Psoas muscle (tissue), 8 donors: Measurements from ENCODE around the gene DDIT3. TPM values are rescaled to one million over a fixed set of nuclear protein-coding genes. Genes with fewer than 3 reads are reported as not detected.
"Not testable (repeated sequence)": the region's sequence is repeated elsewhere in the genome, so short reads cannot be mapped to it uniquely, and the experiment has no call there.

ENCODE experiments used
- ATAC-seq, 4 donors: fragments of 200-7000 bp; cut with Tn5 transposase; one replicate each; pipeline ENCODE4 v1.9.1; 2020; ENCODE audit warnings: moderate library complexity in 3 of 4, mild to moderate bottlenecking in 2 of 4
- DNase-seq, 2 donors: peaks; one replicate each; pipeline ENCODE4 v3.0.0-alpha.2; 2020
- H3K27ac ChIP-seq: fragments of 200-600 bp; one replicate; pipeline ENCODE4 v1.8.0; 2022
- H3K27me3 ChIP-seq, 3 donors: fragments of 200-600 bp in 1 of 3; one replicate each; pipeline versions ENCODE4 v1.6.1 to v1.8.0; 2013 to 2022; ENCODE audit warnings: low read length in 2 of 3, mild to moderate bottlenecking in 2 of 3, moderate library complexity in 1 of 3; ENCODE audit not compliant: insufficient read depth in 3 of 3
- H3K36me3 ChIP-seq, 2 donors: fragments of 200-600 bp in 1 of 2; one replicate each; pipeline versions ENCODE4 v1.6.1 to v1.8.0; 2013 to 2022; ENCODE audit warnings: low read depth in 1 of 2, mild to moderate bottlenecking in 1 of 2, moderate library complexity in 1 of 2; ENCODE audit not compliant: insufficient read depth in 1 of 2
- H3K4me1 ChIP-seq: fragments of 200-600 bp; one replicate; pipeline ENCODE4 v1.8.0; 2022
- H3K4me3 ChIP-seq: fragments of 200-600 bp; one replicate; pipeline ENCODE4 v1.8.0; 2022; ENCODE audit warnings: mild to moderate bottlenecking
- H3K9me3 ChIP-seq: fragments of 200-600 bp; one replicate; pipeline ENCODE4 v1.8.0; 2022
- WGBS, 3 donors: extraction: QIAGEN DNeasy Blood & Tissue Kit; methylation state at CpG; one replicate each; pipeline versions ENCODE4 v1.1.6 to v1.1.7; 2013; 5-methylcytosine and 5-hydroxymethylcytosine counted together
- intact Hi-C, 2 donors: fragments of 100-400 bp; cut with DNase I; formaldehyde crosslinking; loops; one replicate each; pipeline versions ENCODE4 v1.11.0 to v1.14.2; 2022
- polyA plus RNA-seq, 3 donors: library from polyadenylated mRNA; stranded (reverse); fragments of 200-250 nt; gene quantifications; one replicate each; pipeline ENCODE4 v1.2.3, GENCODE V29; 2013
- total RNA-seq, 4 donors: library from RNA; stranded (reverse); fragmentation: NEBNext Ultra II Directional in 2 of 4; extraction: Animal tissue kit (Norgen Biotek cat#: 25700) in 2 of 4; gene quantifications; one replicate each; pipeline versions ENCODE4 v1.2.1 to v1.2.4, GENCODE V29; 2021 to 2023
- TF ChIP-seq, protein P1 (sequence below): fragments of 200-600 bp; IDR thresholded peaks from one replicate; pipeline ENCODE4 v1.8.0; 2022; ENCODE audit warnings: antibody characterized with exemption
- donor health status: healthy with polysubstance abuse.
- donor health status: DM: no; HTN: no; CAD: no; lungs with moderate emphysema.
- donor health status: Bipolar disorder and iron deficiency.
- donor health status: healthy.
- donor health status: DM: yes; HTN: yes; CAD: no.
- donor health status: DM: no; HTN: no; CAD: no.
- donor health status: DM: no; HTN: no; CAD: no.
- donor health status: DM: yes; HTN: yes; CAD: no.

DDIT3 gene
- total and polyA plus RNA-seq, 7 donors, result 11.1 to 224 (median 59.5) TPM

DNA sequence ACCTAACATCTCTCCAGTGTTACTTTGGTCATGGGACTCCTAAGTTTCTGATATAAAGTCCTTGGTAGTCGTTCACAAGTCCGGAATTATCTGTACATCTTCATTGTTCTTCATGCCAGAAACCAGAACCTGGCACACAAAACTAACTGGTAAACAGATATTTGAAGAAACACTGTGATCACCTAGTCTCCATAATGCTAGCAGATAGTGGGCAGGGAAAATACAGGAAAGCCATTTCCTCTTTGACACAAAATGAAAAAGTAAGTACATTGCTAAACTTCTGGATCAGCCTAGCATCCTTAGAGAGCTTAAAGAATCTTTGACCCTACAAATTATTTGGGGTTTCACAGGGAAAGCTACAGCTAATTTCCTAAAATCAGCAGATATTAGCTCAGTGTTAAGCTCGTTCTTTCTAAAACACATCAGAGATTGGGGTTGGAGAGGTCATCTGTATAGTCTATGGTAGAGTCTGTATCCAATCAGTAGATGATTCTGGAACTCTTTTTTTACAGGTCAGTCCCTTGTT, 4.8 kb downstream of the DDIT3 start:
- DNase-seq, result no peak
- Histone ChIP-seq H3K27ac (peak overlapping the region; percentile 46), H3K36me3 (peaks cover 15 to 77% of the 10 kb centered on the region in 2 donors), H3K4me3 (no peak overlapping the region), H3K4me1 (peaks cover 25% of the 10 kb centered on the region), H3K9me3 (no peaks in the 10 kb centered on the region), H3K27me3 (no peaks in the 10 kb centered on the region)
- ATAC-seq, result no peak
- intact Hi-C loops, result no loop called here
- TF ChIP-seq, protein P1, sequence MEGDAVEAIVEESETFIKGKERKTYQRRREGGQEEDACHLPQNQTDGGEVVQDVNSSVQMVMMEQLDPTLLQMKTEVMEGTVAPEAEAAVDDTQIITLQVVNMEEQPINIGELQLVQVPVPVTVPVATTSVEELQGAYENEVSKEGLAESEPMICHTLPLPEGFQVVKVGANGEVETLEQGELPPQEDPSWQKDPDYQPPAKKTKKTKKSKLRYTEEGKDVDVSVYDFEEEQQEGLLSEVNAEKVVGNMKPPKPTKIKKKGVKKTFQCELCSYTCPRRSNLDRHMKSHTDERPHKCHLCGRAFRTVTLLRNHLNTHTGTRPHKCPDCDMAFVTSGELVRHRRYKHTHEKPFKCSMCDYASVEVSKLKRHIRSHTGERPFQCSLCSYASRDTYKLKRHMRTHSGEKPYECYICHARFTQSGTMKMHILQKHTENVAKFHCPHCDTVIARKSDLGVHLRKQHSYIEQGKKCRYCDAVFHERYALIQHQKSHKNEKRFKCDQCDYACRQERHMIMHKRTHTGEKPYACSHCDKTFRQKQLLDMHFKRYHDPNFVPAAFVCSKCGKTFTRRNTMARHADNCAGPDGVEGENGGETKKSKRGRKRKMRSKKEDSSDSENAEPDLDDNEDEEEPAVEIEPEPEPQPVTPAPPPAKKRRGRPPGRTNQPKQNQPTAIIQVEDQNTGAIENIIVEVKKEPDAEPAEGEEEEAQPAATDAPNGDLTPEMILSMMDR, result no peak
- 58 to 77% (median 68%) methylated on average over 3 of the region's 3 CpGs for WGBS, 3 donors

DNA sequence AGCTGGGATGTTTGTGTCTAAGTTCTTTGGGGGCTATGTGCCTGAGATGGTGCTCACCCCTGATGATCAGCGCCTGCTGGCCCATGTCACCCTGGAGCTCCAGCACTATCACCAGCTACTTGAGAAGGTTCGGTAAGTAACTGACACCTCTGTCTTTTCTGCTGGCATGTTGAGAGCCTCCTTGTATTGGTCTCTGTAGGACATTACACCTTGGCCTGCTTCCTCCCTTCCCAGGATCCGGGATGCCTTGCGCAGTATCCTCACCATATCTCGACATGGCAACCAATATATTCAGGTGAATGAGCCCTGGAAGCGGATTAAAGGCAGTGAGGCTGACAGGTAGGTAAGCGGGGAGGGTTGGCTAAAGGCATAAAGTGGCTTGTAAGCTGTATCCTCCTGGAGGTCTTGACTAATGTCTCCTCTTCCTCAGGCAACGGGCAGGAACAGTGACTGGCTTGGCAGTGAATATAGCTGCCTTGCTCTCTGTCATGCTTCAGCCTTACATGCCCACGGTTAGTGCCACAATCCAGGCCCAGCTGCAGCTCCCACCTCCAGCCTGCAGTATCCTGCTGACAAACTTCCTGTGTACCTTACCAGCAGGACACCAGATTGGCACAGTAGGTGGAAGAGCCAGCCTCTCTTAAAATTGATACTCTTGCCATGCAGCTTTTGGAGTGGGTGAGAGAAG, 5.5 kb downstream of the DDIT3 start:
- WGBS, 3 donors, result 74 to 86% (median 74%) methylated on average over 9 of the region's 9 CpGs
- TF ChIP-seq, protein P1, result no peak
- intact Hi-C loops, result no loop called here
- DNase-seq (no peak), ATAC-seq (no peak)
- Histone ChIP-seq H3K9me3 (no peaks in the 10 kb centered on the region), H3K27ac (peak overlapping the region; percentile 46), H3K4me3 (no peak overlapping the region), H3K36me3 (peaks cover 16 to 83% of the 10 kb centered on the region in 2 donors), H3K27me3 (no peaks in the 10 kb centered on the region), H3K4me1 (peaks cover 25% of the 10 kb centered on the region)

DNA sequence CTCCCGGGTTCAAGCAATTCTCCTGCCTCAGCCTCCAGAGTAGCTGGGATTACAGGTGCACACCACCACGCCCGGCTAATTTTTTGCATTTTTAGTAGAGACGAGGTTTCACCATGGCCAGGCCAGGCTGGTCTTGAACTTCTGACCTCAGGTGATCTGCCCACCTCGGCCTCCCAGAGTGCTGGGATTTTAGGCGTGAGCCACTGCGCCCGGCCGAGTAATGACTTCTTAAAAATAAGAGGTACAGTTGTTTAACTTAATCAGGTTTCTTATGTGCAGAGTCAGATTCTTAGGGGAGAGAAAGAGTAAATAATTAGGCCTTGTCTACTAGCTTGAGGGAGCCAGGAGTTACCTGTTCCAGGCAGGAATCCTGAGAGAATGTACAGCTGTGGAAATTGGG, 6.1 kb downstream of the DDIT3 start:
- H3K4me3 ChIP-seq, H3K27me3 ChIP-seq, DNase-seq, ATAC-seq, H3K9me3 ChIP-seq, intact Hi-C loops: not testable (repeated sequence)
- Histone ChIP-seq H3K4me1 (peaks cover 23% of the 10 kb centered on the region), H3K36me3 (peaks cover 18 to 89% of the 10 kb centered on the region in 2 donors), H3K27ac (peak overlapping the region; percentile 46)
- 90 to 92% (median 91%) methylated on average over 8 to 9 of the region's 9 CpGs for WGBS, 3 donors

DNA sequence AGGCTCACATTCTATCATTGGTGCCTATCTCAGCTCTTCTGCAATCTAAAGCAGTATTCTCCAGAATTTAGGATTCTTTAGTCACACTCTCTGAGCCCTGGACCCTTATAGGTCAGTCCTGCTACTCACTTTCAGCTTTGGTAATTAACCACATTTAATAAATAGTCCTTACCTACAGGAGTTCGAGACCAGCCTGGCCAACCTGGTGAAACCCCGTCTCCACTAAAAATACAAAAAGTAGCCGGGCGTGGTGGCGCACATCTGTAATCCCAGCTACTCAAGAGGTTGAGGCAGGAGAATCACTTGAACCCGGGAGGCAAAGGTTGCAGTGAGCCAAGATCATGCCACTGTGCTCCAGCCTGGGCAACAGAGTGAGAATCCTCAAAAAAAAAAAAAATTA, 6.6 kb downstream of the DDIT3 start:
- H3K27me3 ChIP-seq, H3K4me3 ChIP-seq, DNase-seq, intact Hi-C loops, ATAC-seq, H3K27ac ChIP-seq, H3K9me3 ChIP-seq: not testable (repeated sequence)
- Histone ChIP-seq H3K4me1 (peaks cover 18% of the 10 kb centered on the region), H3K36me3 (peaks cover 18 to 94% of the 10 kb centered on the region in 2 donors)
- WGBS, 3 donors, result 92 to 96% (median 95%) methylated on average over 6 of the region's 6 CpGs

DNA sequence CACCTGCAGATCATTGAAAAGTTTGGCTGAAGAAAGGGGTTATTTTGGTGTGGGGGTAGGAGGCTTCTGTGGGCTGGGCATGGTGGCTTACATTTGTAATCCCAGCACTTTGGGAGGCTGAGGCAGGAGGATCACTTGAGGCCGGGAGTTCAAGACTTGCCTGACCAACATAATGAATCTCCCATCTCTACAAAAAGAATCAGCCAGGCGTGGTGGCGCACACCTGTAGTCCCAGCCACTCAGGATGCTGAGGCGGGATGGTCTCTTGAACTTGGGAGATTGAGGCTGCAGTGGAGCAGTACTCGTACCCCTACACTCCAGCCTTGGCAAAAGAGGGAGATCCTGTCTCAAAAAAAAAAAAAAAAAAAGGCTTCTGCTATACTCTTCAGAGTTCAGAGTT, 7.0 kb downstream of the DDIT3 start:
- no peaks in the 10 kb centered on the region for H3K9me3 ChIP-seq
- ATAC-seq, result no peak
- 94 to 96% (median 96%) methylated on average over 5 of the region's 5 CpGs for WGBS, 3 donors
- no peaks in the 10 kb centered on the region for H3K27me3 ChIP-seq
- H3K4me3 ChIP-seq, result no peak overlapping the region
- intact Hi-C loops, result no loop called here
- peaks cover 14% of the 10 kb centered on the region for H3K4me1 ChIP-seq
- H3K27ac ChIP-seq, result no peak overlapping the region
- no peak for DNase-seq
- TF ChIP-seq, protein P1, result no peak
- peaks cover 18 to 95% of the 10 kb centered on the region in 2 donors for H3K36me3 ChIP-seq
